NCI-H2196 (cell line): ENCODE data around the gene AKAP9.
A peak's percentile ranks its signal among the peaks of the same experiment; 100 is the strongest.
"Not testable (repeated sequence)": the region's sequence is repeated elsewhere in the genome, so short reads cannot be mapped to it uniquely, and the experiment has no call there.

Source experiments
- DNase-seq: peaks from one replicate; lab custom pipeline; 2025; ENCODE audit not compliant: unreplicated experiment; lab: John Stamatoyannopoulos, UW

AKAP9 gene

DNA sequence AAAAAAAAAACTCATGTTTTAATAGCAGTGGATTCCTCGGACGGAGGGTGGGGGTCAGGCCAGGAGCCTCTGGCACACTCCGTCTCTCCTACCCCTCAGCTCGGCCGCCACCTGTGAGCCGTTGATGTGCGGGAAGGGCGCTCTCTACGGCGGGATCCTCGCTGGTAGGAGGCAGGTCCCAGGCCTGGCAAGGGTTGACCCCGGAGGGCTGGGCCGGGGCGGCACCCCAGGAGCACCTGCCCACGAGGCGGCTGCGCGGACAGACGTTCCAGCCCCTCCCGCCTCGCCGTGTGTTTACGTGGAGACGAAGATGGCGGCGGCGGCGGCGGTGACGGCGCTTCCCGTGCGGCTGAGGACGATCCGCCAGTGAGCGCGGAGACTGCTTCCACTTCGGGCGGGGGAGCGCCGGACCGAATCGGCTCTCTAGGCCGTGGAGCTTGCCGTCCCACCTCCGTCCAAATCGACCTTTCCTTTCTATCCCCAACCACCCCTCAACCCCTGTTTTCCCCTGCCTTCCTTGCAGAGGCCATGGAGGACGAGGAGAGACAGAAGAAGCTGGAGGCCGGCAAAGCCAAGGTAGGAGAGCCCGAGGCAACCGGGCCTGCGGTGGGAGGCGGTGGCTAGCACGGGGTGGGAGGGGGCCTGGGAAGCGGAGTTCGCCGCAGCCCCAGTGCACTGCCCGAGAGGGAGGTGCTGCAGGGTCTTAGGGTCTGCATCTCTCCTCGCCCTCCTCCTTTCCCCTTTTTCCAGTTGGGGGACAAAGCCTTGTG, at the start of gene AKAP9:
Gene AKAP9 (plus strand): TSS at position 291 of the 770 bp plus-strand sequence. CDS start 238 bp downstream, at position 529.
- DNase-seq, result peak; percentile 98

- no peak for DNase-seq
Observed at GRCh38 chr7:91892099-91892705, 48.5 kb upstream of the AKAP9 start.

DNA sequence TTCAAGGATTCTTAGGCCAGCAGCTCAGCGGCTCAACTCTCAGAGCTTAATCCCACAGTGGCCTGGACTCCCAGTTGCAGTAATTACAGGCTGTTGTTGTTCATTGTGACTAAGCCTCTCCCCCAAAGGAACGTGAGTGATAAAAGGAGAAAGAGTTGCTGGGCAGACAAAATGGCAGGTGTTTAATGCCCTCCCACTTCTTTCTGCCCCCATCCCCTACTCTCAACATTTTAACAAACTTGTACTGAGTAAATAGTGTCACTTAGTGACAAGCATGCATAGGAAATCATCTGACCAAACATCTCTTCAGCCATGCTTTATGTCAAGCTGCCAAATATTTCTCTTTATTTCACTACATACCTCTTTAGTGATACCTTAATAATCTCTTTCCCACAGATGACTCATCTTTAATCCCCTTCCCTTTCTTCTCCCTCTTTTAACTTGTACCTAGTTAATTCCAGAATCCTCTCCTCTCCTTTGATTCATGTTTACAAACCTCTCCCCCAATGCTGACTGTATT, 47.8 kb upstream of the AKAP9 start:
- no peak for DNase-seq

- DNase-seq, result not testable (repeated sequence)
Observed at GRCh38 chr7:91893699-91894098, 47.0 kb upstream of the AKAP9 start.

GRCh38 chr7:91894781-91895480, 45.7 kb upstream of the AKAP9 start:
- no peak for DNase-seq

GRCh38 chr7:91898240-91898992, 42.2 kb upstream of the AKAP9 start:
- no peak for DNase-seq

DNA sequence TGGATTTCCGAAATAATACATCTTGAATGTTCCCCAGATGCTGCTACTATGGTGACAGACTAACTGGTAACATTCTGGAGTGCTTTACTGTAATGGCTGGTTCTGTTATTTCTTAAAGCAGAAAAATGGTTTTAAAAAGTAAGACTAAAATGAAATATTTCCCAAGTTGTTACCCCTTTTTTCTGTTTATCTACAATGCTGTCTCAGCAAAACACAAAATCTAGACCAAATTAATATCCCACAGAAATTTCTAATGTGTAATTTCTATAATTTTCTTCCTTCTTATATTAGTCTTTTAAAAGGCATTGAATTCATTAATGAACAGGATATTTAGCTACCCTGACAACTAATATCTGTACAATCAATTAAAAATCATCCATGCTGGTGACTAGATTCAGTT, 41.1 kb upstream of the AKAP9 start:
- no peak for DNase-seq

- no peak for DNase-seq
Observed at GRCh38 chr7:91910171-91910570, 30.5 kb upstream of the AKAP9 start.

DNA sequence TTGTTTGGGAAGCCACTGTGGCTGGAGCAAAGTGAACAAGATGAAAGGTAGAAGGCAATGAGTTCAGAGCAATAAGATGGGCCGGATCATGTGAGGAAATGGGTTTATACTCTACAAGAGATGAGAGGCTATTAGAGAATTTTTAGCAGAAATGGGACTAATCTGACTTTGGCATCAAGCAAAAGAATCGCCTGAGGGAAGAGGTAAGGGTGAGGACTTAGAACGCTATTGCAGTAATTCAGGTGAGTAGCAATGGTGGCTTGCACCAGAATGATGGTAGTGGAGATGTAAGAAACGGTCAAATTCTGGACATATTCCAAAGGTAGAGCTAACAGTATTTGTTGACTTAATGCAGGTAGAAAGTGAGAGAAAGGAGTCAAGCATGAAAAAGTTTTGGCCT, 29.5 kb upstream of the AKAP9 start:
- no peak for DNase-seq

GRCh38 chr7:91912494-91912893, 28.2 kb upstream of the AKAP9 start:
- DNase-seq, result no peak

DNA sequence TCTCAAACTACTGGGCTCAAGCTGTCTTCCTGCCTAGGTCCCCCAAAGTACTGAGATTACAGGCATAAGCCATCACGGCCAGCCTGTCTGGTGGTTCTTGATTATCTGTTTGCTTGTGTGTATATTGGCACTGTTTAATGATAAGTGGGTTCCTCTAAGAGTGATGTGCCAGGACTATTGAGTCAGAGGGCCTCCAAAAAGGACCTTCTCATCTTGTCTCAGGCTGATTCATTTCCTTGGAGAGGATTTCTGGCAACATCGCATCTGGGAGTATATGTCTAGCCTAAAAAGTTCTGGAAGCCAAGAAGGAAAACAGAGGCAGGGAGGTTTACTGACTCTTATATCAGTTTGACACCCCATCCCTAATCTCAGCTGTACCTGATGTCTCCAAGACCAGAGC, 27.1 kb upstream of the AKAP9 start:
- DNase-seq, result no peak

- no peak for DNase-seq
Observed at GRCh38 chr7:91915401-91916050, 25.1 kb upstream of the AKAP9 start.

- DNase-seq, result no peak
Observed at GRCh38 chr7:91916051-91916440, 24.6 kb upstream of the AKAP9 start.

DNA sequence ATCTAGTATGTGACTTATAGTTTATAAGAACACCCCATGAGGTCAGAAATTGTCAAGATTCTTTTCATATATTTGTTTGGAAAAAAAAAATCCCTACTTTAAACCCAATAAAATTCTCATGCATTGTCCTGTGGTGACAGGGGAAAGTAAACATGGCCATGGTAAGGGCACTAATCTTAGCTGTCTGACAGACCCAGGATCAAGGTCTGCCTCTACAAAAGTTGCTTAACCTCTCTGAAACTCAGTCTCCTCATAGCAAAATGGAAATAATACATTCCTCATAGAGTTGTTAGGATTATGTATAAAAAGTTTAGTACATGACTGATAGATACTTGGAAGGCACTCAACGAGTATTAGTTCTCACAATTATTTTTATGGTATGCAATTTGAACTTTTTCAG, 22.3 kb upstream of the AKAP9 start:
- no peak for DNase-seq

DNA sequence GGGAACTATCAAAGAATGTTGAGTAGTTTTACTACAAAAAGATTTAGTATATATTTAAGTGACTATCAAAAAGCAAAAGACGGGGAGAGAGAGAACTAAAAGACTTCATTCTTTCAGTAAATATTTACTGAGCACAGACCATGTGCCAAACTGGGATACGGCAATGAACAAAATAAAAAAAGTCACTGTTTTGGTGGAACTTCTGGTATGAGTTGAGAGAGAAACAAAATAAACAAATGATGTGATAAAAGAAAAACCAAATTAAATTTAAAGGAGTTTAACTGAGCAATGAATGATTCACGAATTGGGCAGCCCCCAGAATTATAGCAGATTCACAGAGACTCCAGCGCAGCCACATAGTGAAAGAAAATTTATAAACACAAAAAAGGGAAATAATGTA, 17.8 kb upstream of the AKAP9 start:
- no peak for DNase-seq

DNA sequence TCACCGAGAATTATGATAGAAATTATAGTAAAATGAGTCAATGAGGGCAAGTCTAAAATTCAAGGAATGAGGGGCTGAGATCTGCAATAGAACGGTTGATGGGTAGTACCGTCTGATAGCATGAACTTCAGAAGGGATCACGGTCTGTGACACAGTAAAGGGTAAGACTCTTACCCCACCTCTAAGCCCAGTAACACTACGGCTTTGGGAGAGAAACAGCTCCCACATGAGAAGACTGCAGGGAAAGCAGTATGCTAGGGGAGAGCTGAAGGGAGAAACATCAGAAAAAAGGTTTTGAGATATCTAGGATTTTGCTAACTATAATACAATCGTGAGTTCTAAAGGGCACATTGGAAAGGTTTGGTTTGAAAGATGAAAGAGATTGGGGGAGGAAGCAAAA, 12.8 kb upstream of the AKAP9 start:
- no peak for DNase-seq

- no peak for DNase-seq
Observed at GRCh38 chr7:91929463-91929862, 11.2 kb upstream of the AKAP9 start.

DNA sequence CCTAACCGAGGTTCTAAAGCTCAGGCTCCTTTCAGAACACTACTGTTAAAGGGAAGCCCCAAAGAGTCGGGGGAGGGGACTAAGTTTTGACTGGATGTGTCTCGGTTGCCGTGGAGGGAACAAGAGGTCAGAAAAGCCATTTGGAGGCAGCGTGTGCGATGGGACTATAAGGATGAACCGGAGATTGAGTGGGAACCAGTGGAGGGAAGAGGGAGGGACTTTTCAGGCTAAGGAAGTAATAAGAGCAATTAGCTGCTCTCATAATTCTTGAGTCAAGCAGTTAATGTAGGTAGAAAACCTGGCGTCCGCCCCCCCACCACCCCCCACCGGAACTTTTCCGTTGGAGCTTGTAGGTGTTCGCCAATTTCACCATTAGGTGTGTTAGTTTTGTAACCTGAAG, 491 bp upstream of the AKAP9 start:
- DNase-seq, result peak; percentile 48

- peak; percentile 42 for DNase-seq
Observed at GRCh38 chr7:91941450-91941849, 788 bp downstream of the AKAP9 start.

DNA sequence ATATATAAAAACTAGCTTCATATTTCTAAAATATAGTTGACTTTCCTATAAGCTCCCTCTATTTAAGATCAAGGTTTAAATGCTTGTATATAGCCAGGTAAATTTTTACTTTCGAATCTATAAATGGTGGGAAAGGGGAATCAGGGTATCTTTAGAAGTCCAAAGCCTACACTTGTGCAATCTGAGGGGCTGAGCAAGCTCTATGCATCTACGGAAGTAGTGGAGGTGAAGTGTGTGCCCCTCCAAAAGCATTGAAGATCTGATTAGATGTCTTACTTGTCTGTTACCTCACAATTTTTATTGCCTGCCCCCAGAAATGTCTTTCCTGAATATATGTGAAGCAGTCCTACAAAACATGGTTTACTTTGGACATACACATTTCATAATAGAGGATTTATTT, 1.6 kb downstream of the AKAP9 start:
- DNase-seq, result no peak

GRCh38 chr7:91944970-91945369, 4.3 kb downstream of the AKAP9 start:
- DNase-seq, result not testable (repeated sequence)
